OCI-LY1 (cell line): ENCODE data around the gene PXDN.

Experiments used
- H2AFZ ChIP-seq: fragments of 200-600 bp; sonication (generic), shearing (Covaris generic); 2 replicates; pipeline ENCODE4 v1.6.0; 2014; ENCODE audit warnings: antibody characterized with exemption, mild to moderate bottlenecking, low read length
- H3F3A ChIP-seq: fragments of 200-600 bp; sonication (generic), shearing (Covaris generic); 2 replicates; pipeline ENCODE4 v1.6.0; 2014; ENCODE audit warnings: mild to moderate bottlenecking, antibody characterized with exemption, low read length, moderate library complexity; ENCODE audit not compliant: insufficient read depth
- H3K27ac ChIP-seq: fragments of 200-600 bp; sonication (generic); 2 replicates; pipeline ENCODE4 v1.5.1; 2014; ENCODE audit warnings: low read length, mixed run types, mild to moderate bottlenecking, low read depth; ENCODE audit not compliant: poor library complexity, severe bottlenecking
- H3K27me3 ChIP-seq: fragments of 200-600 bp; sonication (generic); 2 replicates; pipeline ENCODE4 v1.6.0; 2014; ENCODE audit warnings: antibody characterized with exemption, mild to moderate bottlenecking, low read length, moderate library complexity; ENCODE audit not compliant: insufficient read depth
- H3K36me3 ChIP-seq: fragments of 200-600 bp; sonication (generic); 2 replicates; pipeline ENCODE4 v1.6.1; 2014; ENCODE audit warnings: mild to moderate bottlenecking, antibody characterized with exemption, low read length, moderate library complexity, mixed read lengths; ENCODE audit not compliant: insufficient read depth
- H3K4me1 ChIP-seq: fragments of 200-600 bp; sonication (generic); 2 replicates; pipeline ENCODE4 v1.5.1; 2014; ENCODE audit warnings: mild to moderate bottlenecking, low read length, moderate library complexity; ENCODE audit not compliant: insufficient read depth, severe bottlenecking
- H3K4me2 ChIP-seq: fragments of 200-600 bp; sonication (generic), shearing (Covaris generic); 2 replicates; pipeline ENCODE4 v1.6.1; 2014; ENCODE audit warnings: low read length
- H3K4me3 ChIP-seq: fragments of 200-600 bp; sonication (generic); 2 replicates; pipeline ENCODE4 v1.5.1; 2014; ENCODE audit warnings: low read length, low read depth, mild to moderate bottlenecking, mixed read lengths; ENCODE audit not compliant: poor library complexity, severe bottlenecking
- H3K79me2 ChIP-seq: fragments of 200-600 bp; shearing (Covaris generic); 2 replicates; pipeline ENCODE4 v1.6.1; 2016; ENCODE audit warnings: mixed run types, low read length, mixed read lengths; ENCODE audit not compliant: insufficient read depth
- H3K9ac ChIP-seq: fragments of 200-600 bp; sonication (generic), shearing (Covaris generic); 2 replicates; pipeline ENCODE4 v1.6.1; 2014; ENCODE audit warnings: mild to moderate bottlenecking, low read length, mixed read lengths
- H3K9me2 ChIP-seq: fragments of 200-600 bp; sonication (generic), shearing (Covaris generic); 2 replicates; pipeline ENCODE4 v1.6.1; 2014; ENCODE audit warnings: low read depth, mild to moderate bottlenecking, low read length, mixed read lengths
- H3K9me3 ChIP-seq: fragments of 200-600 bp; shearing (Covaris generic); 2 replicates; pipeline ENCODE4 v1.6.1; 2014; ENCODE audit warnings: low read length, mixed read lengths
- H4K20me1 ChIP-seq: fragments of 200-600 bp; sonication (generic), shearing (Covaris generic); 2 replicates; pipeline ENCODE4 v1.6.0; 2016; ENCODE audit warnings: mild to moderate bottlenecking, low read length; ENCODE audit not compliant: insufficient read depth
- EZH2 ChIP-seq: fragments of 200-600 bp; sonication (generic), shearing (Covaris generic); IDR thresholded peaks from 2 replicates; pipeline ENCODE4 v1.8.0; 2017; ENCODE audit warnings: borderline replicate concordance, mixed run types, mild to moderate bottlenecking, antibody characterized with exemption, low read length, moderate library complexity, mixed read lengths
- TF ChIP-seq, protein P1 (sequence below): fragments of 200-600 bp; sonication (generic), shearing (Covaris generic); IDR thresholded peaks from 2 replicates; pipeline ENCODE4 v1.5.1; 2017; ENCODE audit warnings: mild to moderate bottlenecking, antibody characterized with exemption, low read length, moderate library complexity, mixed read lengths

The PXDN gene

DNA sequence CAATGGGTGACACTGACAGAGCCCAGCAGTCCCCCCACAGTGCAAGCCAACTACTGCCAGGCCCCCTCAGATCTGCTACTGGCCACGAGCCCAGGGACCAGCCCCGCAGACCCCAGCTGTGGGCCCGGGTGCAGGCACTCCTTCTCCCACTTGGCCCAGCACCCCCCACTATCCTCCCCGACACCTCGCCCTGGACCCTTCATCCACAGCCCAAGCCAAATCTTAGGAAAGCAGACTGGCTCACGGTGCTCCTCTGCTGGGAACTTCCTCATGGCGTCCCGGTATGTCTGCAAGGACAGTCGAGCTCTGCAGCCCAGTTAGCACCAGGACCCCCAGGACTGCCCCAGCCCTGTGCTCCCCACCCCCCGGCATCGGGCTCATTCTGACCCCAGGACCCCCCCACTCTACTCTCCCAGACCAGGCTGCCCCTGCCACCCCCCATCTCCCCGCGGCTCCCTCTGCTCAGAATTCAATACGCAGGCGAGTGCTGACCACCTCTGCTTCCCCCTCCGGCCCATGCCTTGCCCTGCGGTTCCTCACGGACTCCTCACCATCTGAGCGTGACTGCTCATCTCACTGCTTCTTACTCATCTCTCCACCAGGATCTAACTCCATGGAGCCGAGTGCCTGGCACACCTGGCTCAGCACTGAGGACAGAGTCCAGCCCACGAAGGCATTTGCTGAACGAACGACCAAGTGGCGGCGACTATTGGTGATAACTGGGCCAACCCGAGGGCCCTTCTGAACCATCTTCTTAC lies 85.7 kb downstream of the PXDN start:
- TF ChIP-seq EZH2: no peak
- TF ChIP-seq, protein P1, sequence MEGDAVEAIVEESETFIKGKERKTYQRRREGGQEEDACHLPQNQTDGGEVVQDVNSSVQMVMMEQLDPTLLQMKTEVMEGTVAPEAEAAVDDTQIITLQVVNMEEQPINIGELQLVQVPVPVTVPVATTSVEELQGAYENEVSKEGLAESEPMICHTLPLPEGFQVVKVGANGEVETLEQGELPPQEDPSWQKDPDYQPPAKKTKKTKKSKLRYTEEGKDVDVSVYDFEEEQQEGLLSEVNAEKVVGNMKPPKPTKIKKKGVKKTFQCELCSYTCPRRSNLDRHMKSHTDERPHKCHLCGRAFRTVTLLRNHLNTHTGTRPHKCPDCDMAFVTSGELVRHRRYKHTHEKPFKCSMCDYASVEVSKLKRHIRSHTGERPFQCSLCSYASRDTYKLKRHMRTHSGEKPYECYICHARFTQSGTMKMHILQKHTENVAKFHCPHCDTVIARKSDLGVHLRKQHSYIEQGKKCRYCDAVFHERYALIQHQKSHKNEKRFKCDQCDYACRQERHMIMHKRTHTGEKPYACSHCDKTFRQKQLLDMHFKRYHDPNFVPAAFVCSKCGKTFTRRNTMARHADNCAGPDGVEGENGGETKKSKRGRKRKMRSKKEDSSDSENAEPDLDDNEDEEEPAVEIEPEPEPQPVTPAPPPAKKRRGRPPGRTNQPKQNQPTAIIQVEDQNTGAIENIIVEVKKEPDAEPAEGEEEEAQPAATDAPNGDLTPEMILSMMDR: no peak
- no peak overlapping the region for H3K27ac ChIP-seq
- H3K36me3 ChIP-seq: no peaks in the 10 kb centered on the region
- no peak overlapping the region for H3K4me2 ChIP-seq
- 0 out of 2 replicates have a peak, but pooled peaks cover 3% of the 10 kb centered on the region for H3K27me3 ChIP-seq
- no peak overlapping the region for H3K9ac ChIP-seq
- H3K9me2 ChIP-seq: no peaks in the 10 kb centered on the region
- no peaks in the 10 kb centered on the region for H3K9me3 ChIP-seq
- no peak overlapping the region for H2AFZ ChIP-seq
- H3F3A ChIP-seq: no peaks in the 10 kb centered on the region
- H3K4me3 ChIP-seq: no peak overlapping the region
- no peaks in the 10 kb centered on the region for H3K79me2 ChIP-seq
- no peaks in the 10 kb centered on the region for H3K4me1 ChIP-seq
- H4K20me1 ChIP-seq: no peaks in the 10 kb centered on the region

DNA sequence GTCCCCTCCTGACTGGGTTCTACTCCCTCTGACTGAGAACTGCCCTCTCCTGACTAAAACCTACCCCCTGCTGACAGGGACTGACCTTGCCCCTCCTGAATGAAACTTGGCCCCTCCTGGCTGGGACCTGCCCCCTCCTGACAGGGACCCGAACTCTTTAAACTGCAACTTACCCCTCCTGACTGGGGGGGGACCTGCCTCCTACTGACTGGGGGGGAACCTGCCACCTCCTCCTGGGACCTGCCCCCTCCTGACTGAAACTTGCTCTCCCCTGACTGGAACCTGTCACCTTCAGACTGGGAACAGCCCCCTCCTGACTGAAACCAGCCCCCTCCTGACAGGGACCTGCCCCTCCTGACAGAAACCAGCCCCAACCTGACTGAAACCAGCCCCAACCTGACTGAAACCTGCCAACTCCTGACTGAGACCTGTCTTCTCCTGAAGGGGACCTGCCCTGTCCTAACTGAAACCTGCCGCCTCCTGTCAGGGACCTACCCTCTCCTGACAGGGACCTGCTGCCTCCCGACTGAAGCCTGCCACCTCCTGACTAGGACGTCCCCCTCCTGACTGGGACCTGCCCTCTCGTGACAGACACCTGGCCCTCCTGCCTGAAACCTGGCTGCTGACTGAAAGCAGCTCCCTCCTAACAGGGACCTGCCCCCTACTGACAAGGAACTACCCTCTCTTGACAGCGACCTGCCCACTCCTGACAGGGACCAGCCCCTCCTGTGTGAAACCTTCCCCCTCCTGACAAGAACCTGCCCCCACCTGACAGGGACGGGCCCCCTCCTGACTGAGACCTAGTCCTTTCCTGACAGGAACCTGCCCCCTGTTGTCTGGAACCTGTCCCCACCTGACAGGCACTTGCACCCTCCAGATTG lies 87.1 kb downstream of the PXDN start:
- no peaks in the 10 kb centered on the region for H3K36me3 ChIP-seq
- H3K4me2 ChIP-seq: no peak overlapping the region
- H3F3A ChIP-seq: no peaks in the 10 kb centered on the region
- H4K20me1 ChIP-seq: no peaks in the 10 kb centered on the region
- no peaks in the 10 kb centered on the region for H3K9me3 ChIP-seq
- no peaks in the 10 kb centered on the region for H3K79me2 ChIP-seq
- no peak overlapping the region for H2AFZ ChIP-seq
- no peaks in the 10 kb centered on the region for H3K4me1 ChIP-seq
- TF ChIP-seq, protein P1: no peak
- TF ChIP-seq EZH2: no peak
- H3K27me3 ChIP-seq: 0 out of 2 replicates have a peak, but pooled peaks cover 3% of the 10 kb centered on the region
- no peak overlapping the region for H3K4me3 ChIP-seq
- no peak overlapping the region for H3K27ac ChIP-seq
- no peak overlapping the region for H3K9ac ChIP-seq
- no peaks in the 10 kb centered on the region for H3K9me2 ChIP-seq

DNA sequence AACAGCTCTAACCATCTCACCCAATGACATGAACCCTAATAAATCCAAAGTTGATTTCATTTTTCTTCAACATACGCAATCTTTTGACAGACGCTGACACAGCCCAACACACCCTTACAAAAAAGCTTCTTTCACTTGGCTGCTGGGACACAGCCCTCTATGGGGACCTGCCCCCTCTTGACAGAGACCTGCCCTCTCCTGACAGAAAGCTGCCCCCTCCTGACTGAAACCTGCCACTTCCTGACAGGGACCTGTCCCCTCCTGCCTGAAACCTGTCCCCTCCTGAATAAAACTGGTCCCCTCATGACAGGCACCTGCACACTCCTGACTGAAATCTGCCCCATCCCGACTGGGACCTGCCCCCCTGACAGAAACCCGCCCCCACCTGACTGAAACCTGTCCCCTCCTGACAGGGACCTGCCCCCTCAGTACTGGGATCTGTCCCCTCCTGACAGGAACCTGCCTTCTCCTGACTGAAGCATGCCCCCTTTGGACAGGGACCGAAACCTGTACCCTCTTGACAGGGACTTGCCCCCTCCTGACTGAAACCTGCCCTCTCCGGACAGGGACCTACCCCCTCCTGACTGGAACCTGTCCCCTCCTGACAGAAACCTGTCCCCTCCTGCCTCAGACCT lies 87.9 kb downstream of the PXDN start:
- Histone ChIP-seq H3F3A (no peaks in the 10 kb centered on the region), H3K4me2 (no peak overlapping the region), H3K9me2 (no peaks in the 10 kb centered on the region), H3K9ac (no peak overlapping the region), H3K27me3 (0 out of 2 replicates have a peak, but pooled peaks cover 3% of the 10 kb centered on the region), H3K79me2 (no peaks in the 10 kb centered on the region), H3K4me1 (no peaks in the 10 kb centered on the region), H4K20me1 (no peaks in the 10 kb centered on the region), H2AFZ (no peak overlapping the region), H3K27ac (no peak overlapping the region), H3K36me3 (no peaks in the 10 kb centered on the region), H3K9me3 (no peaks in the 10 kb centered on the region), H3K4me3 (no peak overlapping the region)
- TF ChIP-seq EZH2: no peak
- TF ChIP-seq, protein P1: no peak
